ENCODE data around the gene OCRL.

GRCh38 chrX:129597905-129598304 is 57.8 kb downstream of the OCRL start:
- TF ChIP-seq POLR2AphosphoS5 (IDR thresholded peaks at IDR 0.05; ENCODE audit: low read depth, low read length), result no peak
- no peak for TF ChIP-seq REST (IDR thresholded peaks at IDR 0.05; ENCODE audit: insufficient read depth in 1 of 2, low read depth in 2 of 2, low read length in 2 of 2)
- no peak for TF ChIP-seq SIN3A (IDR thresholded peaks at IDR 0.05; ENCODE audit: borderline replicate concordance, insufficient read depth, low read length)
- no peak for TF ChIP-seq TAF1 (IDR thresholded peaks at IDR 0.05; ENCODE audit: borderline replicate concordance, insufficient read depth, low read length)
- no peak for TF ChIP-seq FOXP2 (optimal IDR thresholded peaks at IDR 0.05; ENCODE audit: borderline replicate concordance, extremely low read depth, extremely low read length, insufficient read depth)
